Measurements from ENCODE around the gene PPARD. TPM values are rescaled to one million over a fixed set of nuclear protein-coding genes. Genes with fewer than 3 reads are reported as not detected.
A peak's percentile ranks its signal among the peaks of the same experiment; 100 is the strongest.

The PPARD gene
- total and polyA plus RNA-seq, 4 donors = 5.9 to 27.7 (median 20.8) TPM

GRCh38 chr6:35392111-35392702 lies 49.8 kb downstream of the PPARD start:
- Histone ChIP-seq H3K27me3 (ENCODE audit: control insufficient read depth in 1 of 2, insufficient read depth in 2 of 2, low read length in 1 of 2) (no peaks in the 10 kb centered on the region), H3K36me3 (ENCODE audit: control insufficient read depth in 1 of 2, insufficient read depth in 2 of 2, low read length in 1 of 2) (no peaks in the 10 kb centered on the region), H3K9me3 (ENCODE audit: control insufficient read depth, low read length) (no peaks in the 10 kb centered on the region), H3K4me1 (ENCODE audit: control insufficient read depth in 1 of 2, insufficient read depth in 2 of 2, low read length in 2 of 2) (no peaks in the 10 kb centered on the region), H3K27ac (ENCODE audit: low read depth in 1 of 2, low read length in 2 of 2) (no peak overlapping the region), H3K4me3 (ENCODE audit: low read length in 2 of 2) (no peak overlapping the region)
- DNase-seq (peak in 1 of 2 donors; percentile 49), ATAC-seq (ENCODE audit: low FRiP score) (no peak)
- intact Hi-C loops (cut with DNase I) = no loop called here
- WGBS, 2 donors = 78 to 81% methylated on average over 12 of the region's 12 CpGs

GRCh38 chr6:35392773-35393672 lies 50.7 kb downstream of the PPARD start:
- no peak overlapping the region for H3K4me3 ChIP-seq (ENCODE audit: low read length in 2 of 2)
- H3K27me3 ChIP-seq (ENCODE audit: control insufficient read depth in 1 of 2, insufficient read depth in 2 of 2, low read length in 1 of 2) = no peaks in the 10 kb centered on the region
- no peak overlapping the region for H3K27ac ChIP-seq (ENCODE audit: low read depth in 1 of 2, low read length in 2 of 2)
- 86 to 88% methylated on average over 6 of the region's 6 CpGs for WGBS, 2 donors
- DNase-seq (peak in 1 of 2 donors; percentile 17), ATAC-seq (ENCODE audit: low FRiP score) (no peak)
- H3K36me3 ChIP-seq (ENCODE audit: control insufficient read depth in 1 of 2, insufficient read depth in 2 of 2, low read length in 1 of 2) = no peaks in the 10 kb centered on the region
- H3K4me1 ChIP-seq (ENCODE audit: control insufficient read depth in 1 of 2, insufficient read depth in 2 of 2, low read length in 2 of 2) = no peaks in the 10 kb centered on the region
- intact Hi-C loops (cut with DNase I) = no loop called here
- no peaks in the 10 kb centered on the region for H3K9me3 ChIP-seq (ENCODE audit: control insufficient read depth, low read length)

GRCh38 chr6:35396991-35397390 lies 54.6 kb downstream of the PPARD start:
- Histone ChIP-seq H3K27ac (ENCODE audit: low read depth in 1 of 2, low read length in 2 of 2) (no peak overlapping the region), H3K27me3 (ENCODE audit: control insufficient read depth in 1 of 2, insufficient read depth in 2 of 2, low read length in 1 of 2) (no peaks in the 10 kb centered on the region), H3K4me3 (ENCODE audit: low read length in 2 of 2) (no peak overlapping the region), H3K9me3 (ENCODE audit: control insufficient read depth, low read length) (no peaks in the 10 kb centered on the region), H3K36me3 (ENCODE audit: control insufficient read depth in 1 of 2, insufficient read depth in 2 of 2, low read length in 1 of 2) (no peaks in the 10 kb centered on the region), H3K4me1 (ENCODE audit: control insufficient read depth in 1 of 2, insufficient read depth in 2 of 2, low read length in 2 of 2) (no peaks in the 10 kb centered on the region)
- ATAC-seq (ENCODE audit: low FRiP score) (no peak), DNase-seq (peak in 1 of 2 donors; percentile 3)
- intact Hi-C loops (cut with DNase I) = no loop called here
- WGBS, 2 donors = 82% methylated on average over 5 of the region's 5 CpGs

- ATAC-seq (ENCODE audit: low FRiP score) (no peak), DNase-seq (no peak)
- intact Hi-C loops (cut with DNase I) = no loop called here
- no peaks in the 10 kb centered on the region for H3K9me3 ChIP-seq (ENCODE audit: control insufficient read depth, low read length)
- H3K27ac ChIP-seq (ENCODE audit: low read depth in 1 of 2, low read length in 2 of 2) = no peak overlapping the region
- no peaks in the 10 kb centered on the region for H3K36me3 ChIP-seq (ENCODE audit: control insufficient read depth in 1 of 2, insufficient read depth in 2 of 2, low read length in 1 of 2)
- H3K4me1 ChIP-seq (ENCODE audit: control insufficient read depth in 1 of 2, insufficient read depth in 2 of 2, low read length in 2 of 2) = no peaks in the 10 kb centered on the region
- WGBS, 2 donors = 93 to 94% methylated on average over 5 of the region's 5 CpGs
- no peak overlapping the region for H3K4me3 ChIP-seq (ENCODE audit: low read length in 2 of 2)
- no peaks in the 10 kb centered on the region for H3K27me3 ChIP-seq (ENCODE audit: control insufficient read depth in 1 of 2, insufficient read depth in 2 of 2, low read length in 1 of 2)
Observed at GRCh38 chr6:35397806-35398418, 55.6 kb downstream of the PPARD start.

- Histone ChIP-seq H3K9me3 (ENCODE audit: control insufficient read depth, low read length) (no peaks in the 10 kb centered on the region), H3K27ac (ENCODE audit: low read depth in 1 of 2, low read length in 2 of 2) (no peak overlapping the region), H3K27me3 (ENCODE audit: control insufficient read depth in 1 of 2, insufficient read depth in 2 of 2, low read length in 1 of 2) (no peaks in the 10 kb centered on the region), H3K4me3 (ENCODE audit: low read length in 2 of 2) (no peak overlapping the region), H3K4me1 (ENCODE audit: control insufficient read depth in 1 of 2, insufficient read depth in 2 of 2, low read length in 2 of 2) (no peaks in the 10 kb centered on the region), H3K36me3 (ENCODE audit: control insufficient read depth in 1 of 2, insufficient read depth in 2 of 2, low read length in 1 of 2) (no peaks in the 10 kb centered on the region)
- no peak for ATAC-seq (ENCODE audit: low FRiP score)
- intact Hi-C loops (cut with DNase I) = no loop called here
- DNase-seq = no peak
- 93 to 96% methylated on average over 8 of the region's 8 CpGs for WGBS, 2 donors
Observed at GRCh38 chr6:35398526-35398925, 56.2 kb downstream of the PPARD start.

GRCh38 chr6:35400111-35400510 lies 57.8 kb downstream of the PPARD start:
- no peak overlapping the region for H3K27ac ChIP-seq (ENCODE audit: low read depth in 1 of 2, low read length in 2 of 2)
- no peak overlapping the region for H3K4me3 ChIP-seq (ENCODE audit: low read length in 2 of 2)
- WGBS, 2 donors = 89 to 94% methylated on average over 5 of the region's 5 CpGs
- H3K27me3 ChIP-seq (ENCODE audit: control insufficient read depth in 1 of 2, insufficient read depth in 2 of 2, low read length in 1 of 2) = no peaks in the 10 kb centered on the region
- intact Hi-C loops (cut with DNase I) = no loop called here
- ATAC-seq (ENCODE audit: low FRiP score) (no peak), DNase-seq (no peak)
- no peaks in the 10 kb centered on the region for H3K9me3 ChIP-seq (ENCODE audit: control insufficient read depth, low read length)
- no peaks in the 10 kb centered on the region for H3K4me1 ChIP-seq (ENCODE audit: control insufficient read depth in 1 of 2, insufficient read depth in 2 of 2, low read length in 2 of 2)
- H3K36me3 ChIP-seq (ENCODE audit: control insufficient read depth in 1 of 2, insufficient read depth in 2 of 2, low read length in 1 of 2) = no peaks in the 10 kb centered on the region

- Histone ChIP-seq H3K36me3 (ENCODE audit: control insufficient read depth in 1 of 2, insufficient read depth in 2 of 2, low read length in 1 of 2) (no peaks in the 10 kb centered on the region), H3K9me3 (ENCODE audit: control insufficient read depth, low read length) (no peaks in the 10 kb centered on the region), H3K27ac (ENCODE audit: low read depth in 1 of 2, low read length in 2 of 2) (no peak overlapping the region), H3K27me3 (ENCODE audit: control insufficient read depth in 1 of 2, insufficient read depth in 2 of 2, low read length in 1 of 2) (no peaks in the 10 kb centered on the region), H3K4me1 (ENCODE audit: control insufficient read depth in 1 of 2, insufficient read depth in 2 of 2, low read length in 2 of 2) (no peaks in the 10 kb centered on the region), H3K4me3 (ENCODE audit: low read length in 2 of 2) (no peak overlapping the region)
- 71% methylated on average over 5 of the region's 5 CpGs for WGBS, 2 donors
- intact Hi-C loops (cut with DNase I) = no loop called here
- DNase-seq (no peak), ATAC-seq (ENCODE audit: low FRiP score) (no peak)
Observed at GRCh38 chr6:35400901-35401311, 58.5 kb downstream of the PPARD start.

GRCh38 chr6:35401514-35401913 lies 59.2 kb downstream of the PPARD start:
- WGBS, 2 donors = 94 to 98% methylated on average over 5 of the region's 5 CpGs
- H3K4me1 ChIP-seq (ENCODE audit: control insufficient read depth in 1 of 2, insufficient read depth in 2 of 2, low read length in 2 of 2) = no peaks in the 10 kb centered on the region
- H3K4me3 ChIP-seq (ENCODE audit: low read length in 2 of 2) = no peak overlapping the region
- H3K9me3 ChIP-seq (ENCODE audit: control insufficient read depth, low read length) = no peaks in the 10 kb centered on the region
- H3K27ac ChIP-seq (ENCODE audit: low read depth in 1 of 2, low read length in 2 of 2) = no peak overlapping the region
- intact Hi-C loops (cut with DNase I) = no loop called here
- H3K36me3 ChIP-seq (ENCODE audit: control insufficient read depth in 1 of 2, insufficient read depth in 2 of 2, low read length in 1 of 2) = no peaks in the 10 kb centered on the region
- no peak for ATAC-seq (ENCODE audit: low FRiP score)
- no peaks in the 10 kb centered on the region for H3K27me3 ChIP-seq (ENCODE audit: control insufficient read depth in 1 of 2, insufficient read depth in 2 of 2, low read length in 1 of 2)
- DNase-seq = no peak

Measured in aorta (tissue), 5 donors.